GM12801 (cell line): ENCODE measurements around the gene KIFC1.

ENCODE experiments used
- CTCF ChIP-seq: IDR thresholded peaks from one replicate; pipeline ENCODE4 v1.5.1; 2011; ENCODE audit warnings: control low read depth; ENCODE audit not compliant: insufficient read length; ENCODE audit errors: extremely low read depth

Gene KIFC1

GRCh38 chr6:33423777-33424176 is 32.2 kb downstream of the KIFC1 start:
- TF ChIP-seq CTCF, result no peak

- no peak for TF ChIP-seq CTCF
Observed at GRCh38 chr6:33424855-33425667, 33.4 kb downstream of the KIFC1 start.

GRCh38 chr6:33425668-33426577 is 34.3 kb downstream of the KIFC1 start:
- no peak for TF ChIP-seq CTCF

DNA sequence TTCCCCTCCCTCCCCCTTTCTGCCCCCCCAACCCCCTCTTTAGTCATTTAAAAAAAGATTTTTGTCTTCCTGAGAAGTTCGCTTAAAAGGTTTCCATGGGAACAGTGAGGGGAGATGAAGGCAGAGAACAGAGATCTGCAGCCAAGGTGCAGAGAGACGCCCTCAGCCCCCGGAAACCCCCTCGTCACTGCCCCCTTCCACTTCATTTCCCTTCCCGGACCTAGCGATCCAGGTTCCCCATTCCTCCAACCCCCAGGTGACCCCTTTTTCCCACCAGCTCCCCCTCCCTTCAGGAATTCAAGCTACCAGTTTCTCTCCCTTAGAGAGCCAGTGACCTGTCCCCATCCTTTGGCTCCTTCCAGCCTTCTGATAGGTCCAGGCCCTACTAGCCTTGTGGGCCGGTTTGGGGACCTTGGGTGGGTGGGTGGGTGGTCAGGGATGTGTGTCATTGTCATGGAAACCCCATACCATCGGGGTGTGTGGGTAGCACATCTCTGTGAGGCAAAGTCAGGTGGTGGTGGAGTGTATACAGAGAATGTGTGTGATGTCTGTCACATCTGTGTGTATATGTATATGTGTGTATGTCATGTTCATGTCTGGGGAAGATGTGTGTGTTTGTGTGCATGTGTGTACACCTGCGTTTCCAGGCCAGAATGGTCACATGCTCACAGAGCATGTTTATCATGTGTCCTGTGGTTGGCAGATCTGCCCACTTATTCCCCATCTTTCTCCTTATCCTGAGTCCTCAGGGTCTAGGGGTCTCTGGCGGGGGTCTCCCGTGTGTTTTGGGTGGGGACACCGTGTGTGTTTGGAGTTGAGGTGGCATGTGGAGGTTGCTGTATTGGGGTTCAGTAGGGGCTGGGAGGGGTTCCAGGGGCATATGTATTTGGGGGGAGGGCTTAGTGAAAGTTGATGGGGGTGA is 35.2 kb downstream of the KIFC1 start:
- no peak for TF ChIP-seq CTCF

DNA sequence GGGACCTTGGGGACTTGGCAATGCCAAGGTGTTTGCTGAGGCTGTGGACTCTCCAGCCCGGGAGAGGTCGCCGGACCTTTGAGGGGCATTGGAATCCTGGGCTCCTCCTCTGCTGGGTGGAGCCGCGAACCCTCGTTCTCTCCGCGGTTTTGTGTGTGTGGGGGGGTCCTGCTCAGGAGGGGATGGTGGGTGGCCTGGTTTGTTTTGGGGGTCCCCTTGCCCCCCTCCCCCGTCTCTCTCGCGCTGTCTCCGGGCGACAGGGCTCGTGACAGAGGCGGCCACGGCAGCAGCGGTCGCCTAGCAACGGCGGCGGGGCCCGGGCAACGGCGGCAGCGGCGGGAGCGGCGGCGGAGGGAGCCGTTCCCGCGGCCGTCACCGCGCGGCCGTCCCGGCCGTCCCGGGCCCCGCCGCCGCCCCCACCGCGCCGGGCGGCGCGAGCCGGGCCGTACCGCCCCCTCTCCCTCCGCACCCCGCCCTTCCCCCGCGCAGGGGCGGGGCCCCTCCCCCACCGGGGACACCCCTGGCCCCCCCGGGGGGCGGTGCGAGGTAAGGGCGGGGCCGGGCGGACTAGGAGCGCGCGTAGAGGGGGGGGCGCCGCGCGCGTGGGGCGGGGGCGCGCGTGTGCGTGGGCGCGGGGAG is 36.1 kb downstream of the KIFC1 start:
- no peak for TF ChIP-seq CTCF

- no peak for TF ChIP-seq CTCF
Observed at GRCh38 chr6:33428224-33428965, 36.8 kb downstream of the KIFC1 start.
